HG03280 (cell line): ENCODE data around the gene GSAP.

Experiments used
- ATAC-seq: cut with Tn5 transposase; IDR thresholded peaks from one replicate; pipeline ENCODE4 v1.9.1; 2021; ENCODE audit warnings: mild to moderate bottlenecking, moderate library complexity; ENCODE audit not compliant: unreplicated experiment

The GSAP gene

DNA sequence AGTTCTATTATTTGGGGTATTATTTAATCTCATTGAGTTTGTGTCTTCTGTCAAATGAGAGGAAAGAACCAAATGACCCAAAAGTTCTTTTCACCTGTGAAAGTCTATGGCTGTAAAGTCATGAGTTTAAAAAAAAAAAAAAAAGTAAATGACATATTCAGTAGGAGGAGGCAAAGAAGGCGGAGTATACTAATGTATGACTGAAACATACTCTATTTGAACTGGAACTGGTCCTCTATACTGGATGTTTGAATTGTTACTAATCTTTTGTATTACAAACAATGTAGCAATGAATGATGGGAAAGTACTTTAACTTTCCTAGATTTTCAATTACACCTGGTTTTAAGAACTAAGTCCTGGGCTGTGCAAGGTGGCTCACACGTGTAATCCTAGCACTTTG, 24.9 kb upstream of the GSAP start:
- no peak for ATAC-seq

DNA sequence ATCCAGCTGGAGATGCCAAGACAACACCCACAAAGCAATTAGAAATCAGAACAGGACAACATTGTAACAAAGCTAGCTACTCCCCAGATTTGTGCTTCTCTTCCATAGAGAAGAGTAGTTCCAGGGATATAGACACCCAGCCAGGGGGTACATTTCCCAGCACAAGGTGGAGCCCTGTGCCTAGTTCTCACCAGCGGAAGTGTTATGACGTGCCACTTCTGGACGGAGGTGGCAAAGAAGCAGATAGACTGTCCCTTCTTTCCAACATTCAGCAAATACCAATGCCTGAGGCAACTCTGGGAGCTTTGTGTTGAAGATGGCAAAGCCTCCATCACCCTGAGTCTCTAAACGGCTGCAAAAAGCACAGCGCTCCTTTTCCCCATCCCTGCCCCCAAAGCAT, 23.4 kb upstream of the GSAP start:
- no peak for ATAC-seq

DNA sequence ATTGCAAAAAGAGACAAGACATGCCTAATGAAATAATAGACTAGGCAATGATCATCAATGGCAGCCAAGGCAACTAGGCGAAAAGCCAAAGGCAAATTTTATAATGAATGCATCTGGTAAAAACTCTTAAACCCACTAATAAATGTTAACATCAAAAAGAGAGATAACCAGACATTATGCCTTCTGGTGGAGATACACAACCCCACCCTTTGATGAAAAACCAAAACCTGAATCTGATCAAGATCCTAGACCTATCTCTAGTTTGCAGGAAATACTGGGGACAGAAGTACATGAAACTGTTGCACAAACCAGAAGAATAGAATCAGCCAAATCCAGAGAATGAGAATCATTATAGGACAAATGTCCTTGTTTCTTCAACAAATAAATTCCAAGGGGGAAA, 22.0 kb upstream of the GSAP start:
- ATAC-seq: no peak

DNA sequence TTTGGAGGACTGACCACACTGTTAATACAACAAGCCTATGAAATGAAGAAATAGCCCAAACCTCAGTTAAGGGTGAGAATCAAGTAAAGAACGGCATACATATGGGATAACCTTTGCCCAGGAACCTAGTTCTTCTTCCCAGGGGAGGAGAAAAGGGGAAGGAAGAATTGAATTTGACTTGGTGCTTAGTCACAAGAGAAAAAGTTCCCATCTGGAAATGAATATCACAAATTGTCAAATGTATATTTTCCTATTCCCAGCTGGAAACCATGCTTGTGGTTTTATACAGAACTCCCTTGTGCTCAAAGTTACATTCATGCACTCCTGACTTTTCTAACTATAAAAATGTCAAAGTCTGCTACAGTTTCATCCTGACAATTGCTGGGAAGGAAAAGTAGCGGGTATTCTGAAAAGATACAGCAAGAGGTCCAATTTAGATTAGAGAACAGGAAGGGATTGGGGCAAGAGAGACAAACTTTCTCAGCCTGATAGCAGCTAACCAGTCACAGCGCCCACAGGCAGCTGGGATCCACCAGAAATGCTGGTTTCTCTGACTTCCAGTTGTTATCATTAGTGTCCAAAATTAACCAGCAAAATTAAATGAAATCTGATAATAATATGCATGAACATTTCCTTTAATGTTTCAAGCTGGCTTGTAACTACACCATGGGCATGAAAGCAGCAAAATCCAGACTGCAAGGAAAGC, 18.6 kb upstream of the GSAP start:
- ATAC-seq: no peak

DNA sequence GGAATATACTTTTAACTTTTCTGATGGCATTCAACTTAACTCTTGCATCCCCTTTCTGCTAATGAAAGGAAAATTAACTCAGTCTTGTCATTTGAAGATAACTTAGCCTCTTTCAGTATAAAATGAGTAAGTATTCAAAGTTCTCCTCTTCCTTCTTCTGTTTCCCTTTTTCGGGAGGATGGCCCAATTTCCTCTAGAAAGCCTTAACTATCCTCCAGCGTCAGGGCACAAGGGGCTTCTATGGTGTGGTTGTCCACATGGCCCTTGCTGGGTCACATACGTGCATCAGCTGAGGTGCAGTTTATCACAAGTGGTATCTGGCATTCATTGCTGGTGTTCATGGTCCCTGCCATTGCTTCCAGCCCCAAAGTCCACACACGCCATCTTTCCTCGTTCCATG, 17.8 kb upstream of the GSAP start:
- ATAC-seq: no peak

DNA sequence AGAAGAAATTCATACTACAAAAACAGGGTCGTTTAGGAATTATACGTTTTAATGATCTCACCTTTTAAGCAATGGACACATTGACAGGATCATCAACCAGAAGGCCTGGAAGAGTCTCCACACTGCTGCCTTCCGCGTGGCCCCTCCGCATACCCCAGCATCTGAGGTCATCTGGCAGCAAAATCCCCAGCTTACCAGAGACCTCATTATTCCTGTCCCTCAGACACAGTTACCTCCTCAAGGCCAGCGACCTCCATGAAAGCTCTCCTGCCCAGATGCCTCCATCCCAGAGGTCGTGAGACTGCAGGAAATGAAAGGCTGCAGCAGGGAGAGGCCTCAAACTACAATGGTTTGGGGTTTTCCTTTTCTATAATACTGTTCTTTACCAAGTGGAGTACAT, 14.8 kb upstream of the GSAP start:
- no peak for ATAC-seq

DNA sequence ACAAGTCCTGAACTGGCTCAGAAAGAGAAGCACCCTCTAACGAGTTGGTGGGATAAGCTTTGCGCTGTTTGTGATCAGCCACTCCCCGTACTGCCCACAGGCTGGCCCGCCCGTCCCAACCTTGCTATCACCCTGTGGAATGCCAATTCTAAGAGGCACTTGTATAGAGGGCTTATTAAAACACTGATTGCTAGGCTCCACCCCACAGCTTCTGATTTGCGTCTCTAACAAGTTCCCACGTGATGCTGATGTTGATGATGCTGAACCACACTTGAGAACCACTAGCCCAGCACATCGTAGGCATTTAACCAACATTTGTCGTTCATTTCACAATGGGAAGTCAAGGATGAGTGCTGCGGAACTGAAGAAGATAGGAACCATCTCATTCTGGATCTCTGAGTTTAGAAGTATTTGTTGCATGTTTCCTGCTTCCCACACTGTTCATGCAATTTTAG, 12.7 kb upstream of the GSAP start:
- no peak for ATAC-seq

DNA sequence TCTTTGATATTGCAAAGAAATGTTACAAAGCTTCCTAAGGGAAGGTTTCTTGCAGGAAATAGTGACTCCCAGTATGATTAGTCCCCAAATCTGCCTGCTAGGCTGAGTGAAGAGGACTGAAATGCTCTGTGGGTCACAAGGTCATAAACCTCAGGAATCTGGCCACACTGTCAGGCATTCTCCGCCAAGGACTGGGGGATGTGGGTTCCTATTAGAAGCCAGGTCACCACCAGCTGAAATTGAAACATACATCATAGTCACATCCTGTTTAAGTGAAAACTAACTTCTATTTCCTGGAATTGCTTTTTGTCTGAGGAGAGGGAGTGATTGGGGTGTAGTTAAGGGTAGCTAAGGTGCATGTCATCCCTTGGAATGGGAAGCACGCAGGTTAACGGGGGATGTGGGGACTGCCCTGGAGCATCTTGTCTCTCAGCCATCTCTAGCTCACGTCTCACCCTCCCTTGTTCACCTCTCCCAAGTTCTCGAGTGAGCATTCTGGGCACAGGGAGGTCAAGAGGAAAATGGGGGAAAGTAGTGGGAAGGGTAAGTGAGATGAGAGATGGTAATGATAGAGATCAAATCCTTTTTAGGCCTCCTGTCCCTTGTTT, 12.0 kb upstream of the GSAP start:
- ATAC-seq: no peak

DNA sequence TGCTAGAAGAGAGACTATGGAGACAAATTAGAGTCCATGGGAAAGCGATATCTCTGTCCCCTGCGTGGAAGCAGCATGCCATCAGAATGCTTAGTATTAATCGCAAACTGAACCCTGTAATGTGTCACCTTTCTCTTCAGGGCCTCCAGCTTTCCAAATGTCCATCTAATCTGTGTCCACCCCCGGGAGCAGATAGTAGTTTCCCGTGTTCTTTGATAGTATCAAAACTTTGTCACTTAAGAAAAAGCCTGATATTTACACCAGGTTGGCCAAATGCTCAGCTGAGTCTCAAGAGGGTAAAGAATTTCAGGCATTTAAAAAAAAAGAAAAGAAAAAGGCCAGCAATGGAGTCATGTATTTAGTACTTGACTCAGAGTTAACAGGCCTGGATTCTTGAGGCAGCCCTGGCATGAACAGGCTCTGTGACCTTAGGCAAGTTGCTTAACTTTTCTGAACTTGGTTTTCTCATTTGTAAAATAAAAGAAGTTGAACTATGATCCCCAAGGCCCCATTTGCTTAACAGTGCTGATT, 10.4 kb upstream of the GSAP start:
- no peak for ATAC-seq

DNA sequence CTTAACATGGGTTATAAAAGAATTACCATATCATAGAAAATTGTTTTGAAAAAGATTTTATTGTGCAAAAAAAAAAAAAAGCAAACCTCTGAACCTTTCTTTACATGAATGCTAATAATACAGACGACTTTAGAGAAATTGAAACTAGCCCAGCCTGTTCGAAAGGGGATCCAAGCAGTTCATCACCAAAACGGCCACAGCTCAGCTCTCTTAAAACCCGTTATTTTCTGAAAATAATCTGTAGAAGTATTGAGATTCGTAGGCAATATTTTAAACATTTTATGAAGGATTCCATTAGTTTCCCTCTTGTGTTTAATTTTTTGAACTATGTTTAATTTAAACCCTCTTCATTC, 9.9 kb upstream of the GSAP start:
- peak; percentile 77 for ATAC-seq

DNA sequence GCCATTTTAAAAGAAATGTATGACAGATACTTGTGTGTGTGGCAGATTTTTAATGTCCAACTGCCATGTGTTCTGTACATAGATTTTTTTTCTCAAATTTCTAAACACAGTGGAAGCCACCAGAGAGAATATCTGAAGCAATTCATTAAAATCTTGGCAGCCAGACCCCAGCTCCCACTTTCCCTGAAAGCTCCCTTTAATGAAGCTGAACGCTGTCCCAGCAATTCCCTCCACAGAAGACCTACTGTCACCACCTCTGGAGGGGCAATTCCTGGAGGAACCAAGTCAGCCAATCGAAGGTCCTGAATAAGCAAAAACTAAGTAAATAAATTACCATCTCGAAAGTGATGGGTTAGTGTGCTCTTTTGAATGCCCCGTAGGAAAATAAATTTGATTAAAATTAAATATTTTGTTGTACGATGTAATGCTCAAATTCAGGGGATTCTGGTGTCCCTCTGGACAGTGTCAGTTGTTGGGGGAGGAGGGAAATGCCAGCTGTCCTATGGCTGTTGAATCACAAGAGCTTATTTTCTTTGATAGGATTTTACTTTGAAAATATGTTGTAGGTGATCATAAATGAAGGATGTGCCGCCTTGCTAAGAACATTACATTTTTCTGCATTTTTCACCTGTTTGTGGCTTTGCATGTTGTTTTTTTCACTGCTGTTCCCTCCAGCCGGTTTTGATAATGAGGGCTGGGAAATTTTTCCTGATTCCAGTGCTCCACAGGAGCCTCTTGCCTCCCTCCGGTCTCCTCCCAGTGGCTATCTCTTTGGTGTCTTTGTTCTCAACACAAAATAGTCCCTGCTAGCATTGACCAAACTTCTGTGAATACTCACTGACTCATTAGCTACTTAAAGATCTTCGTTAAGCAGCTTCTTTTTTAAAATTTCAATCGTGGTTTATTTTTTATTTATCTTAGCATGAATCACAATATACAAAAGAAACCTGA, 9.2 kb upstream of the GSAP start:
- no peak for ATAC-seq

DNA sequence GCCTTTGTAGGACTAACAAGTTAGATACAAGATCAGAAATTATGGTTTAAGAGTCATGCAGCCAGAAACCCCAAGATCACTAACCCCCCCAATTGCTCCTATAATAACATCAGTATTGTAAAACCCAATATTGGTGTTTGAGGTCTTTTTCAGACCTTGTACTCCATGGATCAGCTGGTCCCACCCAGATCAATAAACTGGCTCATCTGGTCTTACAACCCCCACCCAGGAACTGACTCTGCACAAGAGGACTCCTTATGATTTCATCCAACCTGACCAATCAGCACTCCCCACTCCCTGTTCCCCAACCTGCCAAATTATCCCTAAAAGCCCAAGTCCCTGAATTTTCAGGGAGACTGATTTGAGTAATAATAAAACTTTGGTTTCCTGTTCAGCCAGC, 6.4 kb upstream of the GSAP start:
- no peak for ATAC-seq

DNA sequence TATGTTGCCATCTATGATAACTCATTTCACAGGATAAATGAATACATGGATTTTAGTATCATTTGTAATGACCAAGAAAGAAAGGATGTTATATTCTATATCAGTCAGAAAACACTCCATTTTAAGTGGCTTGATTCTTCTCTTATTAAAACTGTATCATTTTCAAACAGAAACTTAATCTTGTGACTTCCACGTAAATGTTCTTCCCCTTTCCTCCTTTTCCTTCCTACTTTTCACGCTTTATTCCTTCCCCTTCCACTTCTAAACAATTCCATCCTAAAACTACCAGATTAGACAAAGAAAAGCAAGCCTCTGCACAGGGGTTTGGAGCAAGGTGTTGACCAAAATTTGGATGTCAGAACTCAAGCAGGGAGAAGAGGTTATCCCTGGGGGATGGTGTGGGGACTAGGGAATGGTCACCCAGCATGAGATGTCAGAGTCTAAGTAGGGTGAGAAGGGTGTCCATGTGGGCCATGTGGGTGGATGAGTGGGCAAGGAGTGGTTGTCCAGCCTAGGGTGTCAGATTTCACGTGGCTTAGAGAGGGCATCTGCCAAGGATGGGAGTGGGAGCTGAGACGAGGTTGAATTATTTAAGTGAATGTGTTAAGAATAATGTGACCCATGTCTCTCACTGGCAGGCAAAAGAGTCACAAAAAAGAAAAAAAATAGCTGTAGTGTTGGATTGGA, 5.0 kb upstream of the GSAP start:
- ATAC-seq: no peak

DNA sequence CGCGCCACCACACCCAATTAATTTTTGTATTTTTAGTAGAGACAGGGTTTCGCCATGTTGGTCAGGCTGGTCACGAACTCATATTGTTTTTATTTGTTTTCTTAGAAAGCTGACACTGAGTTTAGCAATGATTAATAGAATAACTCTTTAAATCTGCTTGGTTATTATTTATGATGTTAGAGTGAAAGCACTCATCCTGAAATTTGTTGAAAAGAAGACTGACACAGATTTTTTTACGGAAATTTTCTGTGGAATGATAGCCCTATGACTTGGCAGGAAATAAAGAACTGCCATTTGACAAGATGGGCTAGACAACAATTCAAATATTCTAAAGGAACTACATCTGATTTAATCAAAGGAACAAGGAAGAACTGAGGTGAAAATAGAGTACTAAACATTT, 4.3 kb upstream of the GSAP start:
- no peak for ATAC-seq

DNA sequence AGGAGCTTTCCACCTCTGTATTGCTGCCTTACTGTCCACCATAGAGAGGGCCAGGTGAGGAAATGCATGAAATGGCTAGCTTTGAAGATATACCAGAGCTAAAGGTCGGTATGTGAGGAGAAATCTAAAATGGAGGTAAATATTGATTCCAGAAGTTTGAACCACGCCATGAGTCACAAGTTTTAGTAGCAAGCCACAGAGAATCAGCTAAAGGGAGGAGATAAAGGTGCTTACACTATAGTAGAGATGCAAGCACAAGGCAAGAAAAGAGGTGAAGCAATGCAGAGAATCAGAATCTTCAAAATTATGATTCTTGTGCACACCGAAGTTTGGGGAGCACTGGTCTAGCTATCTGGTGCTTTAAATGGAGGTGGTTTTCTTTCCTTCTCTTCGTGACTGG, 3.0 kb upstream of the GSAP start:
- ATAC-seq: no peak

DNA sequence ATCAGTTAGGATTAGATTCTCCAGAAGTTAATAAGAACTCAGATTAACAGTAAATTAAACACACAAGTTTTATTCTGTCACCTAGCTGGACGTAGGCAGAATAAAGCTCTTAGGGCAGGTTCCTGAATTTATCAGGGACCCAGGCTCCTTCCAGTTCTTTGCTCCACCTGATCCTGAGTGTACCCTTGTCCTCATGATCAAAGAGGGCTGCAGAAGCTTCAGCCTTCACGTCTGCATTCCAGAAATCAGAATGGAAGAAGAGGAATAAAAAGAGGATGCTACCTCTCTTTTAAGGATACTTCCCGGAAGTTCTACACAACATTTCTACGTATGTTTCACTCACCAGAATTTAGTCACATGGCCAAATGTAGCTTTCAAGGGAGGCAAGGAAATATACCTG, 1.7 kb upstream of the GSAP start:
- ATAC-seq: no peak

DNA sequence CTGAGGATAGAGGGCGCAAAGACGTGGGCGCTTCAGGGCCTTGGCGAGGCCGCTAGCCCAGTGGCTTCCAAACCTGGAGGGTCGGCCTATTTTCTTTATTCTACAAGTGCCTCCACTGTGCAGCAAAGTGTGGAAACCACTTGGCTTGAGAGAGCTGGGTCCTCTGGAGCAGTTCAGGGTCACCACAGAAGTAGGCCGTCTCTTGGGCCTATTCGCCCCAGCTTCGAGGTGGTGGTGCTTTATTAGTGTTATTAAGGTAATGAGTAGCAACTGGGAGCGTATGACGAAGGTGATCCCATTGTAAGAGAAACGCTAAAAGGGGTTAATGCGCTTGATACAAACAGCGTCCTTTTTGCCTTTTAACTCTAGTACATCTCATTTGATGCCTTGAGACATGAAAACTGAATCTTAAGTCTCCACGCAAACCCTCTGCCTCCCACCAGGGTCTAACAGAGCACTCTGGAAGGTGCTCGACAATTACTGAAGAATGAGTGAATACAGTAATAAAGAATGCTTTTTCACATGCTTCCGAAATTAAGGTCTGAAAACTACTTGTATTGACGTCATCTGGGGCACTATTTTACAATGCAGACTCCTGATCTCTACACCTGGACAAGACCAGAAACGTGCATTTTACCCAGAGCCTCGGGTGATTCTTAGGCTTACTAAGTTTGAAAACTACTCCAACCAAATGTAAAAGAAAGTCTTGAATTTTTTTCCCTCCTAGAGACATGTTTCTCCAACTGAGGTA, 647 bp upstream of the GSAP start:
- peak; percentile 5 for ATAC-seq

DNA sequence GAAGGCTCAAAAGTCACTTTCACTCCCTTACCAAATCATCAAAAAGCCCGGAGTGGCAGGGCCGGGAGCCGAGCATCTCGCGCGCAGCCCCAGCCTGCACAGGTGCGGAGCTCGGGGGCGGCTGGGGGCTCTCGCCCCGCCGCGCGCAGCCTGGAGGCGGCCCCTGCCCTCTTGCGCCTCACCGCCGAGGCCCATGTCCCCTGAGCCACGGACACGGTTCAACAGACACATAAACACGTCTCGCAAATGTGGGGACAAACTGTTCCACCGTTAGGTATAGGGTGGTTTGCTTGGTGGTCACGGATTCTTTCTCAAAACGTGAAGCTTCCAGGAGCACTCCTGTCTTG, 700 bp downstream of the GSAP start:
- peak; percentile 31 for ATAC-seq

DNA sequence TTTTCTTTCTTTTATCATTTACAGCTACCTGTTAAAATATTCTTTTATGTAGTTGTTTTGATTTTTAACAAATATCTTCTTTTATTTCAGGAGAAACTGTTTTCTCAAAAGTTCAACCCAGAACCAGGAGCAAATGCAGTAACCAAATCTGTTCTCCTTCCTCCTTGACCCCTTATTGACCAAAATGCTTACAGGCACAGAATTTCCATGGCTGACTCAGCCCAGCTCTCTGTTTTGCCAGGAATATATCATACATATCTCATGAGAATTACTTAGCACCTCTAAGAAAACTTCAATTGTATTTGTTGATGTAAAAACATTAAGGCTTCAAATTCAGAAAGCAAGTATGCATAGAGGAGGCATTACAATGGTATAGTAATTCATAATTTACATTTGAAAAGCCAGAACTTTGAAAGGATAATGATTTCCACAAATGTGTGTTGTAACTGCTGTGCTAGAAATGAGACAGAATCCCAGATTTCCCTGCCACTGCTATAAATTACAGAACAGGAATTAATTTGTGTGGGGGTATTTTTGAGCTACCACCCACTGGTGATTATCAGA, 2.2 kb downstream of the GSAP start:
- ATAC-seq: no peak

DNA sequence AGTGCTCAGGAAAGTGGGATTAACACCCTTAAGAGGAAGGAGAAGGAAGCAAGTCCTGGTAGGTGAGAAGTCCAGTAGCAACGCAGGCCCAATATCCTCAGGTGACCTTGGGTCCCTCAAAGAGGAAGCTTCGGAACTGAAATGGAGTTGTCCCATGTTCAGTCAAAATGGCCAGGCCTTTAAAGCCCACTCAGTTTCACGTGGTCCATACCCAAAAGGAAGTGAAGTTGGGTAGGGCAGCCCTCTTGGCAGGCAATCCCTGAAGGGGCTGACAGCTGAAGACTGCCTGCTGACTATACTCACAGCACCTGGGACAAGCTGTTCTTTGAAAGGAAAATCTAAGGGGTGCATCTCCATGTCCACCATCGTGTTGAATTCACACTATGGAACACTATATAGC, 3.0 kb downstream of the GSAP start:
- no peak for ATAC-seq
